Epithelial cell of alveolus of lung (primary cell): ENCODE data around the gene MBLAC2. TPM values are rescaled to one million over a fixed set of nuclear protein-coding genes. Genes with fewer than 3 reads are reported as not detected.

Source experiments
- total RNA-seq: library from RNA; depleted of rRNA; stranded (reverse); fragments of >200 nt; gene quantifications from 2 replicates; pipeline ENCODE4 v1.2.1, GENCODE V29; 2015

The MBLAC2 gene
- total RNA-seq, result 3.2 and 3.4 TPM in 2 replicates

GRCh38 chr5:90474235-90475107 lies at the start of gene MBLAC2, which contains the start of gene POLR3G:
MBLAC2 (minus strand) TSS chr5:90474771; CDS start chr5:90474292, 479 bp downstream.
POLR3G (plus strand) TSS chr5:90474864; CDS start chr5:90485568, 10,704 bp downstream.

GRCh38 chr5:90409318-90410177 lies 65.0 kb downstream of the MBLAC2 start, which contains the start of gene CETN3:
CETN3 (minus strand) TSS chr5:90409756; CDS start chr5:90409661, 95 bp downstream.

Other genes starting within 250 kb of the MBLAC2 start
- gene CETN3, start 65.0 kb downstream of the MBLAC2 start, total RNA-seq, result 12.2 and 17.8 TPM in 2 replicates
- 0.72 and 5.3 TPM in 2 replicates for gene POLR3G, start 93 bp upstream of the MBLAC2 start, total RNA-seq
- 13.7 and 23.1 TPM in 2 replicates for gene LYSMD3, start 54.8 kb upstream of the MBLAC2 start, total RNA-seq
- gene ADGRV1, start 84.0 kb upstream of the MBLAC2 start, total RNA-seq, result 0.13 and 0.32 TPM in 2 replicates